Measurements from ENCODE around the gene PLXNA3. TPM values are rescaled to one million over a fixed set of nuclear protein-coding genes. Genes with fewer than 3 reads are reported as not detected.

The PLXNA3 gene
- total RNA-seq, 2 experiments from 2014 or later, result 23.2 to 25.3 TPM

DNA sequence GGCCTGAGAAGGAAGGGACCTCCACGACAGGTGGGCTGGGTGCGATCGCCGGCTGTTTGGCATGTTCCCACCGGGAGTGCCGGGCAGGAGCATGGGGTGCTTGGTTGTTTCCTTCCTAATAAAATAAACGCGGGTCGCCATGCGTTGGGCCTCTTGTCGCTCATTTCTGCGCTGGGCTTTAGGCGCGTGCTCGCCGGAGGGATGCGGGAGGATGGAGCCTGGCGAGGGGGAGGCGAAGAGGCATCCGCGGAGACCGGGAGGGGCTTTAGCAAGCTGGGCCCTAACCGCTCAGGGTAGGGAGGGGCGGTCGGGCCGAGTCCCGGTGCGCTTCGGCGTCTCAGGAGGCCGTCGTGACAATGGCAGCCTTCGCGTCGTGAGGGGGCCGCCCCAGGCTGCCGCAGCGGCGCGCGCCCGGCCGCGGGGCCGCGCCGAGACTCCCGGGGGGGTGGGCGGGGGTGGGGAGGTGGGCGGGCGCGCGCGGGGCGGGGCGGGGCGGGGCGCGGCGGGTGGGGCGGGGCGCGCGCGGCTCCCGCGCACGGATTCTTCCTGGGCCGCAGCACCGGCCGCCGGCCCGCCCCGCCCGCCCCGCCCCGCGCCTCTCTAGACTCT, 21.6 kb upstream of the PLXNA3 start:
- Mint-ChIP-seq H3K36me3 (ENCODE audit: low read depth) (peaks cover 16% of the 10 kb centered on the region), H3K27ac (peak overlapping the region; percentile 87), H3K4me1 (peaks cover 19% of the 10 kb centered on the region), H3K27me3 (no peaks in the 10 kb centered on the region), H3K4me3 (peak overlapping the region; percentile 75), H3K9me3 (ENCODE audit: low read depth) (no peaks in the 10 kb centered on the region)
- ChIA-PET POLR2A (no interaction called here), CTCF (interaction anchor here (0.5 kb wide), 1 partner anchor 119 kb away, joined by 3 read pairs; no protein-coding TSS in a partner anchor)
- DNase-seq (peak; percentile 71), ATAC-seq (peak; percentile 76)
- intact Hi-C loops (cut with DNase I, micrococcal nuclease), result loop anchor here in 1 of 2 experiments (1.0 to 2.0 kb wide), 6 partner anchors 22 to 80 kb away; partner anchors contain the start of genes FAM3A, LAGE3, PLXNA3 and RPL10

DNA sequence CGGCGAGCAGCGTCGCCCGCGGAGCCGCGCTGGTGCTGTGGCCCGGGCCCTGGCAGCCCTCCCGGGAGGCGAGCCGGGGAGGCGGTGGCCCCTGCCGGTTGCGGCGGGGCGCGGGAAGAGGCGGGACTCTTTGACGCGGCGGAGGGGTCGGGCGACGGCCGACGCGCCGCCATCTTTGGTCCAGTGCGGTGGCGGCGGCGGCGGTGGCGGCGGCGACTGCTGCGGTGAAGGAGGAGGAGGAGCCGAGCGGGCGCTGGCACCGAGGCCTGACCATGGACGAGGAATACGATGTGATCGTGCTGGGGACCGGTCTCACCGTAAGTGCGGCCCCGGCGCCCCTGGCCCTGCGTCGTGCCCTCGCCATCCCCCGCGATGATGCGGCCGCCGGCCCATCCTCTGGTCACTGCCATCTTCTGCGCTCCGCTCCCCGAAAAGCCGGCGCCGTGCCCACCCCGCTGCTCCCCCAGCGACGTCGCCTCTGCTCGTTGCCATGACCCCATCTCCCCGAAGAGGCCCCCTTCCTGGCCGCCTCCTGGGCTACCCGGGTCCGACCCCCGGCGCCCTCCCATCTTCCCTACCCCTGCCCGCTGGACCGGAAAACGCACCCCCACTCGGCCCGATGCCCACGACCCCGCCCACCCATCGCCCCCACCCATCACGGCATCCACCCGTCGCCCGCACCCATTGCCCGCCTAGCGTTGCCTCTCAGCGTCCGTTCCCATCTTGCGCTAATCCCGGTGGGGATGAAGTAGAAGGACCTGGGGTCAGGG, 20.9 kb upstream of the PLXNA3 start, which contains the start of gene GDI1:
GDI1 (plus strand) TSS at position 172 of the 770 bp plus-strand sequence; CDS start at position 273, 101 bp downstream.
- Mint-ChIP-seq H3K36me3 (ENCODE audit: low read depth) (peaks cover 19% of the 10 kb centered on the region), H3K9me3 (ENCODE audit: low read depth) (no peaks in the 10 kb centered on the region), H3K27ac (peak within 1 kb of the TSS; percentile 87), H3K4me1 (peaks cover 22% of the 10 kb centered on the region), H3K27me3 (no peaks in the 10 kb centered on the region), H3K4me3 (peak within 1 kb of the TSS; percentile 83)
- ATAC-seq (peak; percentile 40), DNase-seq (peak; percentile 69)
- ChIA-PET POLR2A (no interaction called here), CTCF (no interaction called here)
- intact Hi-C loops (cut with DNase I, micrococcal nuclease), result loop anchor here in 1 of 2 experiments (1.0 to 2.0 kb wide), 6 partner anchors 22 to 80 kb away; partner anchors contain the start of genes FAM3A, LAGE3, PLXNA3 and RPL10

DNA sequence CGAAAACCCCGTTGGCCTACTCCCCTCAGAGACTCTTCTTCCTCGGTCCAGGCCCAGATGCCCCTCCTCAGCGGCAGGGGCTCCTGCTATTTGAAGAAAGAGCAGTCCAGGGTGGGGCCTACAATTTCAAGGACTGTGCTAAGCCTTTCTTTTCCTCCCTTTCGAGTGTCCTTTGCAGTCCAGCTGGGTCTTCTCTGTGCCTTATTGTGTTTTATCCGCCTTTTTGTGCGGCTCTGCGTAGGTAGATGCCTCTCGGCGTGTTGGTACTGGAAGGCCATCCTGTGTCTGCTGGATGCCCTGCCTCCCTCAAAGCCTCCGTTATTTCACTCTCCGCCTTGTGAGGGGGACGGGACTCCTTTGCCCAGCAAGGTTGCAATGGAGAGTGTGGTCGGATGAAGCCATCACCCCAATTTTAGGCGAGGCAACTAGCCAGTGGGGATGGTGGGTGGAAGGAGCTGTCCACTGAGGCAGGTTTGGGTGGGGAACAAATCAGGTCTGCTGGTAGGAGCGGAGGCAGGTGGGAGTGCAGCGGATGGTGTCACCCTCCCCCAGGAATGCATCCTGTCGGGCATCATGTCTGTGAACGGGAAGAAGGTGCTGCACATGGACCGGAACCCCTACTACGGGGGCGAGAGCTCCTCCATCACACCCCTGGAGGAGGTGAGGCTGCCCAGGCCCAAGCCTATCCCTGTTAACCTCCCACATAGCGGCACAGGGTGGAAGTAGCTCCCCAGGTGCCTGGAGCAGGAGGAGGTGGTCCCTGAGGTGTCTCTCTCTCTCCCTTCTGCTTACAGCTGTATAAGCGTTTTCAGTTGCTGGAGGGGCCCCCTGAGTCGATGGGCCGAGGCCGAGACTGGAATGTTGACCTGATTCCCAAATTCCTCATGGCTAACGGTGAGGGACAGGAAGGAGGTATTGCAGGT, 19.8 kb upstream of the PLXNA3 start:
- peak overlapping the region; percentile 84 for H3K27ac Mint-ChIP-seq
- POLR2A ChIA-PET, result interaction anchor here (0.6 kb wide), 1 partner anchor 132 kb away, joined by 4 read pairs; no protein-coding TSS in a partner anchor
- CTCF ChIA-PET, result no interaction called here
- no peak for ATAC-seq
- intact Hi-C loops (cut with DNase I, micrococcal nuclease), result loop anchor here in 1 of 2 experiments (2.0 kb wide), 5 partner anchors 21 to 79 kb away; partner anchors contain the start of genes FAM3A, PLXNA3, RPL10 and SLC10A3
- H3K4me1 Mint-ChIP-seq, result peaks cover 22% of the 10 kb centered on the region
- no peaks in the 10 kb centered on the region for H3K9me3 Mint-ChIP-seq (ENCODE audit: low read depth)
- DNase-seq, result no peak
- H3K36me3 Mint-ChIP-seq (ENCODE audit: low read depth), result peaks cover 18% of the 10 kb centered on the region
- H3K27me3 Mint-ChIP-seq, result no peaks in the 10 kb centered on the region
- H3K4me3 Mint-ChIP-seq, result peak overlapping the region; percentile 83

DNA sequence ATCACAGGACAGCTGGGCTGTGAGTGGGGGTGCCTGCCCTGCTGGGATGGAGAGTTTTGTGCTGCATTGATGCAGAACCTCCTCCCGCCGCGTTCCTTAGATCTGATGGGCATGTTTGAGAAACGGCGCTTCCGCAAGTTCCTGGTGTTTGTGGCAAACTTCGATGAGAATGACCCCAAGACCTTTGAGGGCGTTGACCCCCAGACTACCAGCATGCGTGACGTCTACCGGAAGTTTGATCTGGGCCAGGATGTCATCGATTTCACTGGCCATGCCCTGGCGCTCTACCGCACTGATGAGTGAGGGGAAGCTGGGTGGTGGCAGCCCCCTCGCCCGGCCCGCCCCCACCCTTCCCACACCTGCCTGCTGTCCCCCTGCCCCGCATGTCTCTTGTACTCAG, 18.2 kb upstream of the PLXNA3 start:
- CTCF ChIA-PET, result no interaction called here
- DNase-seq (no peak), ATAC-seq (no peak)
- no peaks in the 10 kb centered on the region for H3K9me3 Mint-ChIP-seq (ENCODE audit: low read depth)
- peaks cover 17% of the 10 kb centered on the region for H3K36me3 Mint-ChIP-seq (ENCODE audit: low read depth)
- H3K4me1 Mint-ChIP-seq, result peaks cover 24% of the 10 kb centered on the region
- no peak overlapping the region for H3K4me3 Mint-ChIP-seq
- intact Hi-C loops (cut with DNase I, micrococcal nuclease), result loop anchor here in 1 of 2 experiments (5.0 kb wide), 1 partner anchor 37 kb away; the partner anchor contains the start of gene LAGE3
- no peak overlapping the region for H3K27ac Mint-ChIP-seq
- POLR2A ChIA-PET, result no interaction called here
- H3K27me3 Mint-ChIP-seq, result no peaks in the 10 kb centered on the region

DNA sequence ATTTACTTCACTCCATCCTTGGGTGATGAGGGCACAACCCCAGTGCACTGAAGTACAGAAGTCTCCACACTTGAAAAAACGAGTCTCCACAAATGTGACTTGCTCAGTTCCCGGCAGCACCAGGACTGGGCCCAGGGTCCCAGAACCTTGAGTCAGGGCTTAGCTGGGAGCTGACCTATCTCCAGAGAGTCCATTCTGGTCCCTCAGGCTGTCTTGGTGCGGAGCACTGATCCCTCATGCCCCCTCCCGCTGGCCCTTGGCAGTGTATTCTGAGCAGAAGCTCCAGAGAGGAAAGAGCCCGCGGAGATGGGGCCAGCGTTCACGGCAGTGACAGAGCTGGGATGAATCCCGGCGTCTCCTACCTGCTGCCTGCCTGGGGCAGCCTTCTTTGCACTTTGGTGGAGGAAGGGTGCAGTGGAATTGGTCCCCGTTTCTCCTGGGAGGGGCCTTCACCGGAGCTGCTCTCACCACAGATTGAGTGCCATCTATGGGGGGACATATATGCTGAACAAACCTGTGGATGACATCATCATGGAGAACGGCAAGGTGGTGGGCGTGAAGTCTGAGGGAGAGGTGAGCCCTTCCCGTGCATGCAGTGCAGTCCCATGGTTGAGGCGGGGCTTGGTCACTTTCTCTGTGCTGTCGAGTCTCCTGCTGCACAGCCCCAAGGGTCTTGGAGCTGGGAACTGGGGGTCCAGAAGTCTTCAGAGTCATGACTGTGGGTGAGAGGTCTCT, 17.3 kb upstream of the PLXNA3 start:
- intact Hi-C loops (cut with DNase I, micrococcal nuclease), result loop anchor here in 1 of 2 experiments (5.0 kb wide), 1 partner anchor 37 kb away; the partner anchor contains the start of gene LAGE3
- no peak for ATAC-seq

DNA sequence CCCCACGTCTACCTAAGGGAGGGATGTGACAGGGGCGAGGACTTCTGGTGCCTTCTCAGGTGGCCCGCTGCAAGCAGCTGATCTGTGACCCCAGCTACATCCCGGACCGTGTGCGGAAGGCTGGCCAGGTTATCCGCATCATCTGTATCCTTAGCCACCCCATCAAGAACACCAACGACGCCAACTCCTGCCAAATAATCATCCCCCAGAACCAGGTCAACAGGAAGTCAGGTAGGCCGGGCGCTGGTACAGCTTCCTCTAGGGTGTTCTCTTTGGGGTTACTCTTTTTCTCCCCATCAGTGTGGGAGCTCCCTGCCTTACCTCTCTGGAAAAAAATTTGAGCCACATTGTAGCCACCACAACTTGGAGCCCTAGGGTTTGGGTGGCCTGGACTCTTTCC, 16.5 kb upstream of the PLXNA3 start:
- no peaks in the 10 kb centered on the region for H3K9me3 Mint-ChIP-seq (ENCODE audit: low read depth)
- H3K27me3 Mint-ChIP-seq, result no peaks in the 10 kb centered on the region
- peak overlapping the region; percentile 51 for H3K27ac Mint-ChIP-seq
- ChIA-PET CTCF (interaction anchor here (0.7 kb wide), 1 partner anchor 48 kb away, joined by 3 read pairs; no protein-coding TSS in a partner anchor), POLR2A (no interaction called here)
- intact Hi-C loops (cut with DNase I, micrococcal nuclease), result loop anchor here in 1 of 2 experiments (5.0 kb wide), 1 partner anchor 36 kb away; the partner anchor contains the start of gene LAGE3
- H3K4me1 Mint-ChIP-seq, result peaks cover 26% of the 10 kb centered on the region
- DNase-seq, result no peak
- no peak for ATAC-seq
- H3K36me3 Mint-ChIP-seq (ENCODE audit: low read depth), result peaks cover 13% of the 10 kb centered on the region
- no peak overlapping the region for H3K4me3 Mint-ChIP-seq

More for the DNA sequence above, 17.3 kb upstream of the PLXNA3 start:
- Mint-ChIP-seq H3K27ac (no peak overlapping the region), H3K4me3 (no peak overlapping the region), H3K4me1 (peaks cover 24% of the 10 kb centered on the region), H3K27me3 (no peaks in the 10 kb centered on the region), H3K36me3 (ENCODE audit: low read depth) (peaks cover 13% of the 10 kb centered on the region), H3K9me3 (ENCODE audit: low read depth) (no peaks in the 10 kb centered on the region)
- ChIA-PET CTCF (interaction anchor here (0.7 kb wide), 1 partner anchor 49 kb away, joined by 3 read pairs; no protein-coding TSS in a partner anchor), POLR2A (no interaction called here)
- DNase-seq, result no peak

DNA sequence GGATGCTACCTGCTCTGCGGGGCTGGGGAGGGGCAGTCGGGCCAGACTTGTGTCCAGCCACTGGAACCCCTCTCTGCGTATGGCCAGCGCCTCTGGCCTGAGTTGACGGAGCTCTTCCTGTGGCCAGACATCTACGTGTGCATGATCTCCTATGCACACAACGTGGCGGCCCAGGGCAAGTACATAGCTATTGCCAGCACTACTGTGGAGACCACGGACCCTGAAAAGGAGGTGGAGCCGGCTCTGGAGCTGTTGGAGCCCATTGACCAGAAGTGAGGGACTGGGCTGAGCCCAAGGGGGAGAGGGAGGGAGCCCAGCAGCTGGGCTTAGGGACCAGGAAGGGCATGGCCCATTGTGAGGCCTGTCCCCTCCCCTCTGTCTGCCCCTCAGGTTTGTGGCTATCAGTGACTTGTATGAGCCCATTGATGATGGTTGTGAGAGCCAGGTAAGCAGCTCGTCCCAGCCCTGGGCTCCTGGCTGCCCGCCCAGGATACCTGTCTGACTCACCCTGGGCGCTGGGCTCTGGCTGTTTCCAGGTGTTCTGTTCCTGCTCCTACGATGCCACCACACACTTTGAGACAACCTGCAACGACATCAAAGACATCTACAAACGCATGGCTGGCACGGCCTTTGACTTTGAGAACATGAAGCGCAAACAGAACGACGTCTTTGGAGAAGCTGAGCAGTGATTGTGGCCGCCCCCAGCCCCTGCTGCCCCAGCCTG, 15.9 kb upstream of the PLXNA3 start:
- ChIA-PET POLR2A (no interaction called here), CTCF (interaction anchor here (0.6 to 0.7 kb wide), 2 partner anchors 18 to 47 kb away, joined by 3 read pairs; no protein-coding TSS in a partner anchor)
- H3K9me3 Mint-ChIP-seq (ENCODE audit: low read depth), result no peaks in the 10 kb centered on the region
- H3K4me1 Mint-ChIP-seq, result peaks cover 29% of the 10 kb centered on the region
- H3K27ac Mint-ChIP-seq, result peak overlapping the region; percentile 51
- no peak for ATAC-seq
- H3K4me3 Mint-ChIP-seq, result no peak overlapping the region
- DNase-seq, result no peak
- peaks cover 16% of the 10 kb centered on the region for H3K36me3 Mint-ChIP-seq (ENCODE audit: low read depth)
- intact Hi-C loops (cut with DNase I, micrococcal nuclease), result loop anchor here in 1 of 2 experiments (5.0 kb wide), 1 partner anchor 35 kb away; the partner anchor contains the start of gene LAGE3
- H3K27me3 Mint-ChIP-seq, result no peaks in the 10 kb centered on the region

DNA sequence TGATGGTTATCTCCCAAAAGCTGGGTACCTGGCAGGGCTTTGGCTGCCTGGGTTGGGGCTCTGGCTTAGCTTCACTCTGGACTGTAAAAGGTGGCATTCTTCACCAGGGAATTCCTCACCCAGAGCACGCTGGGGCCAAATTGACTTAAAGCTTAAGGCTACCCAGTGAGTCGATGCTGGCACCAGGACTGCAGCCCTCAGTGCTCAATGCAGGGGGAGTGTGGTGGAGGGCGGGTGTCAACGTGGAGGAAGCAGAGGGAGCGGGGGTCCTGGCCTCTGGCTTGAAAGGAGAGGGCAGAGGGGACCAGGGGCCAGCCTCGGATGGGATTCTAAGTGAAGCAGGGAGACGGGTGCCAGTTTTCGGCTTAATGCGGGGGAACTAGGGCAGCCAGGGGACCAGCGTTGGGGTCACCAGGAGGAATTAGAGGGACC, 14.6 kb upstream of the PLXNA3 start:
- Mint-ChIP-seq H3K9me3 (ENCODE audit: low read depth) (no peaks in the 10 kb centered on the region), H3K27me3 (no peaks in the 10 kb centered on the region), H3K27ac (peak overlapping the region; percentile 24), H3K4me1 (peaks cover 25% of the 10 kb centered on the region), H3K36me3 (ENCODE audit: low read depth) (peaks cover 14% of the 10 kb centered on the region), H3K4me3 (peak overlapping the region; percentile 67)
- ChIA-PET POLR2A (no interaction called here), CTCF (interaction anchor here (1.0 kb wide), 1 partner anchor 16 kb away, joined by 3 read pairs; no protein-coding TSS in a partner anchor)
- DNase-seq (peak; percentile 18), ATAC-seq (peak; percentile 11)
- intact Hi-C loops (cut with DNase I, micrococcal nuclease), result loop anchor here in 1 of 2 experiments (5.0 kb wide), 1 partner anchor 34 kb away; the partner anchor contains the start of gene LAGE3

DNA sequence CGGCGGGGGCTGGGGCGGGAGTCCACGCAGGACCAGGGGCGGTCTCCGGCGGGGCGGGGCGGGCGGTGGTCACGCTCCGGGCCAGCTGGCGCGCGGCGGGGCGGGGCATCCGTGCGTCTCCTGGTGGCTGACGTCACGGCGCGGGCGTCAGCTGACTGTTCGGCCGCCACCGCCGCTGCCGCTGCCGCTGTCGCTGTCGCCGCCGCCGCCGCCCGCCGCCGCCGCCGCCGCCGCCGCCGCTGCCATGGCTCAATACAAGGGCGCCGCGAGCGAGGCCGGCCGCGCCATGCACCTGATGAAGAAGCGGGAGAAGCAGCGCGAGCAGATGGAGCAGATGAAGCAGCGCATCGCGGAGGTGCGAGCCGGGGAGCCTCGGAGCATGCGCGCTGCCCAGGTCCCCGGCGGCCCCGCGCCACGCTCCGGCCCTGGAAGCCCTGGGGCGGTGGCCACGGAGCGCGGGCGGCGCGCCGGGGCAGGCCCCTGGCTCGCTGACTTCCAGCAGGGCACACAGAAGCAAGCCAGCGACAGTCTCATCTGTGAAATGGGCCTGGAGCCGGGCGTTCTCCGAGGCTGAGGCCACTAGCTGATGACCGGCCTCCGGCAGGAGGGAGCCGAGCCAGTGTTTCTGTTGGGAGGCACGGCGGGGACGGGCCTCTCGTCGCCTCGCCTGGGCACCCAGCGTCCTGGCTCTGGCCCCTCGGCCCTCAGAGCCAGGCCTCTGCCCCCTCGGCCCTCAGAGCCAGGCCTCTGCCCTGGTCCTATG, 13.9 kb upstream of the PLXNA3 start, which contains the start of gene FAM50A:
FAM50A (plus strand) TSS at position 150 of the 763 bp plus-strand sequence; CDS start at position 245, 95 bp downstream.
- peaks cover 22% of the 10 kb centered on the region for H3K4me1 Mint-ChIP-seq
- peak; percentile 86 for ATAC-seq
- POLR2A ChIA-PET, result no interaction called here
- peak; percentile 82 for DNase-seq
- no peaks in the 10 kb centered on the region for H3K27me3 Mint-ChIP-seq
- peak within 1 kb of the TSS; percentile 24 for H3K27ac Mint-ChIP-seq
- peak within 1 kb of the TSS; percentile 67 for H3K4me3 Mint-ChIP-seq
- no peaks in the 10 kb centered on the region for H3K9me3 Mint-ChIP-seq (ENCODE audit: low read depth)
- CTCF ChIA-PET, result interaction anchor here (1.0 kb wide), 1 partner anchor 15 kb away, joined by 3 read pairs; no protein-coding TSS in a partner anchor
- peaks cover 11% of the 10 kb centered on the region for H3K36me3 Mint-ChIP-seq (ENCODE audit: low read depth)
- intact Hi-C loops (cut with DNase I, micrococcal nuclease), result loop anchor here in 1 of 2 experiments (5.0 kb wide), 1 partner anchor 33 kb away; the partner anchor contains the start of gene LAGE3
